Nasal cavity respiratory epithelium epithelial cell of viscerocranial mucosa (primary cell): ENCODE measurements around the gene CALR3. TPM values are rescaled to one million over a fixed set of nuclear protein-coding genes. Genes with fewer than 3 reads are reported as not detected.

Source experiments
- total RNA-seq: library from RNA; depleted of rRNA; stranded (reverse); fragments of >200 nt; gene quantifications from 2 replicates; pipeline ENCODE4 v1.2.3, GENCODE V29; 2014

The CALR3 gene
- total RNA-seq: under 0.01 and 0.07 TPM in 2 replicates

GRCh38 chr19:16495982-16496612 is at the start of gene CALR3, which contains the start of gene C19orf44:
CALR3 (minus strand) TSS chr19:16496167; CDS start chr19:16496129, 38 bp downstream.
C19orf44 (plus strand) TSS chr19:16496394; CDS start chr19:16500793, 4,399 bp downstream.

GRCh38 chr19:16542045-16542909 is 46.3 kb upstream of the CALR3 start, which contains the start of gene CHERP:
CHERP (minus strand) TSS chr19:16542437; CDS start chr19:16542378, 59 bp downstream.

Other genes starting within 250 kb of the CALR3 start
- gene KLF2, start 171.3 kb downstream of the CALR3 start, total RNA-seq: 0.28 and 0.68 TPM in 2 replicates
- gene EPS15L1, start 24.2 kb downstream of the CALR3 start, total RNA-seq: 11.3 and 20.2 TPM in 2 replicates
- 1.0 and 2.1 TPM in 2 replicates for gene C19orf44, start 227 bp upstream of the CALR3 start, total RNA-seq
- gene CHERP, start 46.3 kb upstream of the CALR3 start, total RNA-seq: 4.8 and 14.4 TPM in 2 replicates
- 43.7 and 48.1 TPM in 2 replicates for gene SLC35E1, start 76.2 kb upstream of the CALR3 start, total RNA-seq
- 4.4 and 9.2 TPM in 2 replicates for gene MED26, start 132.0 kb upstream of the CALR3 start, total RNA-seq
- gene SMIM7, start 164.0 kb upstream of the CALR3 start, total RNA-seq: 49.9 and 63.9 TPM in 2 replicates
- gene TMEM38A, start 165.0 kb upstream of the CALR3 start, total RNA-seq: 4.4 and 22.5 TPM in 2 replicates
- under 0.01 and 1.2 TPM in 2 replicates for gene NWD1, start 223.7 kb upstream of the CALR3 start, total RNA-seq